Panc1 (cell line): ENCODE measurements around the gene DNAH9.

ENCODE experiments used
- CTCF ChIP-seq: fragments of 450-650 bp; IDR thresholded peaks from 2 replicates; pipeline ENCODE4 v1.5.1; 2017; ENCODE audit warnings: mild to moderate bottlenecking
- REST ChIP-seq, 2 experiments: IDR thresholded peaks; 2 replicates each; pipeline ENCODE4 v1.6.1; 2011 to 2012; ENCODE audit warnings: low read depth in 2 of 2, control low read depth in 1 of 2, low read length in 1 of 2, mild to moderate bottlenecking in 1 of 2, moderate library complexity in 1 of 2; ENCODE audit not compliant: insufficient read depth in 1 of 2

- no peak for TF ChIP-seq REST (IDR thresholded peaks at IDR 0.05; ENCODE audit: insufficient read depth in 1 of 2, low read depth in 2 of 2, low read length in 1 of 2)
- no peak for TF ChIP-seq CTCF
Observed at GRCh38 chr17:11924076-11924475, 325.8 kb downstream of the DNAH9 start.
